SK-N-SH treated with all-trans-retinoic acid at 6 μM for 48 hours (cell line): Measurements from ENCODE around the gene FTO.
"Not testable (repeated sequence)": the region's sequence is repeated elsewhere in the genome, so short reads cannot be mapped to it uniquely, and the experiment has no call there.

Experiments used
- ATAC-seq: fragments of 200-7000 bp; cut with Tn5 transposase; 3 replicates; pipeline ENCODE4 v1.9.1; 2020; ENCODE audit warnings: mild to moderate bottlenecking, moderate library complexity
- ARNTL ChIP-seq: fragments of 450-650 bp; formaldehyde crosslinking; IDR thresholded peaks from 2 replicates; pipeline ENCODE4 v1.5.0; 2020; ENCODE audit warnings: low read depth, mild to moderate bottlenecking, moderate library complexity, borderline replicate concordance
- BACH2 ChIP-seq: fragments of 250-450 bp; sonication (Bioruptor Pico); IDR thresholded peaks from 2 replicates; pipeline ENCODE4 v1.9.0; 2021; ENCODE audit warnings: mild to moderate bottlenecking, borderline replicate concordance
- CREB5 ChIP-seq: fragments of 250-450 bp; sonication (Bioruptor Pico); IDR thresholded peaks from 2 replicates; pipeline ENCODE4 v1.5.1; 2020; ENCODE audit warnings: low read depth, mild to moderate bottlenecking, moderate library complexity
- CSDC2 ChIP-seq: fragments of 250-450 bp; sonication (Bioruptor Pico); IDR thresholded peaks from 2 replicates; pipeline ENCODE4 v1.5.0; 2020; ENCODE audit warnings: mild to moderate bottlenecking, moderate library complexity
- CSRNP3 ChIP-seq: fragments of 250-450 bp; sonication (Bioruptor Pico); IDR thresholded peaks from 2 replicates; pipeline ENCODE4 v1.5.1; 2021; ENCODE audit warnings: mild to moderate bottlenecking, moderate library complexity
- ESRRG ChIP-seq: fragments of 250-450 bp; sonication (Bioruptor Pico); IDR thresholded peaks from 2 replicates; pipeline ENCODE4 v1.6.1; 2021; ENCODE audit warnings: mild to moderate bottlenecking
- GLIS3 ChIP-seq: fragments of 250-450 bp; sonication (Bioruptor Pico); IDR thresholded peaks from 2 replicates; pipeline ENCODE4 v1.5.0; 2020; ENCODE audit warnings: mild to moderate bottlenecking, moderate library complexity
- ISL1 ChIP-seq: fragments of 250-450 bp; sonication (Bioruptor Pico); IDR thresholded peaks from 2 replicates; pipeline ENCODE4 v2.1.2; 2022; ENCODE audit warnings: mild to moderate bottlenecking, moderate library complexity
- OSR1 ChIP-seq: fragments of 250-450 bp; sonication (Bioruptor Pico); IDR thresholded peaks from 2 replicates; pipeline ENCODE4 v1.8.0; 2022; ENCODE audit warnings: moderate library complexity, mild to moderate bottlenecking, inconsistent platforms
- PATZ1 ChIP-seq: fragments of 250-450 bp; sonication (Bioruptor Pico); IDR thresholded peaks from 2 replicates; pipeline ENCODE4 v1.8.0; 2020; ENCODE audit warnings: mild to moderate bottlenecking, moderate library complexity, borderline replicate concordance
- POU6F1 ChIP-seq: fragments of 250-450 bp; sonication (Bioruptor Pico); IDR thresholded peaks from 2 replicates; pipeline ENCODE4 v1.8.0; 2021; ENCODE audit warnings: low read depth, mild to moderate bottlenecking, moderate library complexity, borderline replicate concordance
- PPARA ChIP-seq: fragments of 250-450 bp; sonication (Bioruptor Pico); IDR thresholded peaks from 2 replicates; pipeline ENCODE4 v1.5.0; 2020; ENCODE audit warnings: mild to moderate bottlenecking, borderline replicate concordance
- RARB ChIP-seq: fragments of 250-450 bp; sonication (Bioruptor Pico); IDR thresholded peaks from 2 replicates; pipeline ENCODE4 v1.8.0; 2021; ENCODE audit warnings: mild to moderate bottlenecking, moderate library complexity
- SNAI2 ChIP-seq: fragments of 250-450 bp; sonication (Bioruptor Pico); IDR thresholded peaks from 2 replicates; pipeline ENCODE4 v1.5.0; 2020; ENCODE audit warnings: mild to moderate bottlenecking, moderate library complexity
- TCF4 ChIP-seq: fragments of 250-450 bp; sonication (Bioruptor Pico); IDR thresholded peaks from 2 replicates; pipeline ENCODE4 v1.8.0; 2021; ENCODE audit warnings: mild to moderate bottlenecking, moderate library complexity, borderline replicate concordance
- TOX ChIP-seq: fragments of 250-450 bp; sonication (Bioruptor Pico); IDR thresholded peaks from 2 replicates; pipeline ENCODE4 v1.8.0; 2021; ENCODE audit warnings: mild to moderate bottlenecking, moderate library complexity, borderline replicate concordance
- TSHZ2 ChIP-seq: fragments of 250-450 bp; sonication (Bioruptor Pico); IDR thresholded peaks from 2 replicates; pipeline ENCODE4 v1.5.0; 2020; ENCODE audit warnings: mild to moderate bottlenecking, moderate library complexity
- ZC3H10 ChIP-seq: fragments of 250-450 bp; sonication (Bioruptor Pico); IDR thresholded peaks from 2 replicates; pipeline ENCODE4 v1.5.1; 2021; ENCODE audit warnings: mild to moderate bottlenecking, moderate library complexity
- ZFP3 ChIP-seq: fragments of 250-450 bp; sonication (Bioruptor Pico); IDR thresholded peaks from 2 replicates; pipeline ENCODE4 v1.5.0; 2020; ENCODE audit warnings: mild to moderate bottlenecking, moderate library complexity
- ZFP30 ChIP-seq: fragments of 450-650 bp; formaldehyde crosslinking; IDR thresholded peaks from 2 replicates; pipeline ENCODE4 v1.5.0; 2022; ENCODE audit warnings: mild to moderate bottlenecking, moderate library complexity
- ZNF565 ChIP-seq: fragments of 450-650 bp; formaldehyde crosslinking; conservative IDR thresholded peaks from 2 replicates; pipeline ENCODE4 v1.5.0; 2020; ENCODE audit warnings: low read depth, mild to moderate bottlenecking, moderate library complexity
- ZNF70 ChIP-seq: fragments of 450-650 bp; formaldehyde crosslinking; IDR thresholded peaks from 2 replicates; pipeline ENCODE4 v1.5.0; 2020; ENCODE audit warnings: mild to moderate bottlenecking, moderate library complexity
- ZNF8 ChIP-seq: fragments of 450-650 bp; formaldehyde crosslinking; IDR thresholded peaks from 2 replicates; pipeline ENCODE4 v1.5.0; 2020; ENCODE audit warnings: mild to moderate bottlenecking, moderate library complexity

Gene FTO

GRCh38 chr16:54178478-54178976 lies 474.6 kb downstream of the FTO start:
- TF ChIP-seq TSHZ2 (CRISPR knock-in tag) (peak; percentile 94), CSDC2 (CRISPR knock-in tag) (no peak), PATZ1 (CRISPR knock-in tag) (no peak), ZFP3 (CRISPR knock-in tag) (peak; percentile 78; the same call in 1 of the 2 replicates), TCF4 (CRISPR knock-in tag) (peak; percentile 99), BACH2 (CRISPR knock-in tag) (no peak), ISL1 (peak; percentile 55; the same call in 1 of the 2 replicates), RARB (CRISPR knock-in tag) (no peak), ZFP30 (no peak), CSRNP3 (CRISPR knock-in tag) (peak; percentile 68; the same call in 1 of the 2 replicates), ZNF8 (0 out of 2 replicates have a peak, but pooled peaks have one; percentile 41), SNAI2 (CRISPR knock-in tag) (peak; percentile 96), ZNF70 (CRISPR knock-in tag) (peak; percentile 89), GLIS3 (peak; percentile 77; the same call in 1 of the 2 replicates), PPARA (no peak), POU6F1 (CRISPR knock-in tag) (no peak; the same call in 1 of the 2 replicates), ESRRG (CRISPR knock-in tag) (0 out of 2 replicates have a peak, but pooled peaks have one; percentile 21), TOX (CRISPR knock-in tag) (no peak), ARNTL (CRISPR knock-in tag) (no peak), CREB5 (no peak), ZC3H10 (CRISPR knock-in tag) (no peak), OSR1 (CRISPR knock-in tag) (no peak), ZNF565 (0 out of 2 replicates have a peak, but pooled peaks have one; percentile 4)
- peak; percentile 72 for ATAC-seq

GRCh38 chr16:54180421-54181359 lies 476.7 kb downstream of the FTO start:
- TF ChIP-seq PPARA = no peak
- no peak for TF ChIP-seq ZFP3 (CRISPR knock-in tag)
- TF ChIP-seq CREB5 = no peak
- no peak for TF ChIP-seq ZC3H10 (CRISPR knock-in tag)
- no peak for TF ChIP-seq RARB (CRISPR knock-in tag)
- no peak for TF ChIP-seq ZNF565
- TF ChIP-seq ZNF70 (CRISPR knock-in tag) = no peak
- TF ChIP-seq OSR1 (CRISPR knock-in tag) = no peak
- TF ChIP-seq BACH2 (CRISPR knock-in tag) = no peak
- no peak for TF ChIP-seq TCF4 (CRISPR knock-in tag)
- TF ChIP-seq TOX (CRISPR knock-in tag) = no peak
- TF ChIP-seq TSHZ2 (CRISPR knock-in tag) = no peak
- ATAC-seq = no peak

- ATAC-seq = not testable (repeated sequence)
These were observed 477.9 kb downstream of the FTO start for GRCh38 chr16:54181683-54182329.
